GM18517 (cell line): ENCODE results near the gene SDHA.
"Not testable (repeated sequence)": the region's sequence is repeated elsewhere in the genome, so short reads cannot be mapped to it uniquely, and the experiment has no call there.

Experiments used
- ATAC-seq: cut with Tn5 transposase; IDR thresholded peaks from one replicate; pipeline ENCODE4 v1.9.1; 2021; ENCODE audit warnings: mild to moderate bottlenecking, moderate library complexity; ENCODE audit not compliant: unreplicated experiment

The SDHA gene

DNA sequence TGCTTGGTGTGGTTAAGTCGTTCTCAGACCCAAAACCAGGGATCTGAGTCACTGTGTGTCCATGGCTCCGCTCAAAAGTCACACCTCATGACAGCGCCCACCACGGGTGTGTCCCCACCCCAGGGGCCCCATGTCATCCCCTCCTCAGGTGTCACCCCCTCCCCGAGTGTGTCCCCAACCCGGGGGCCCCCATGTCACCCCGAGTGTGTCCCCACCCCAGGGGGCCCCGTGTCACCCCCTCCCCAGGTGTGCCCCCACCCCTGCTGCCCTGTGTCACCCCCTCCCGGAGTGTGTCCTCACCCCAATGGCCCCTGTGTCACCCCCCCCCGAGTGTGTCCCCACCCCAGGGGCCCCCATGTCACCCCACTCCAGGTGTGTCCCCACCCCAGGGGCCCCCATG is 21.8 kb upstream of the SDHA start:
- no peak for ATAC-seq

DNA sequence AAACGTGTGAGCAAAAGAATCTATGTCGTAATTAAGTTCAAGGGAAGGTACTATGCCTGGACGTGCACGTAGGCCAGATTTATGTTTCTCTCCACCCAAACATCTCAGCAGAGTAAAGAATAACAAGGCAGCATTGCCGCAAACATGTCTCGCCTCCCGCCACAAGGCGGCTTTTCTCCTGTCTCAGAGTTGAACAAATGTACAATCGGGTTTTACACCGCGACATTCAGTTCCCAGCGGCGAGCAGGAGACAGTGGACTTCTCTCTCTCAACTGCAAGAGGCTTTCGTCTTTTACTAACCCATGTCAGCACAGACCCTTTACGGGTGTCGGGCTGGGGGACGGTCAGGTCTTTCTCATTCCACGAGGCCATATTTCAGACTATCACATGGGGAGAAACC is 21.1 kb upstream of the SDHA start:
- not testable (repeated sequence) for ATAC-seq

DNA sequence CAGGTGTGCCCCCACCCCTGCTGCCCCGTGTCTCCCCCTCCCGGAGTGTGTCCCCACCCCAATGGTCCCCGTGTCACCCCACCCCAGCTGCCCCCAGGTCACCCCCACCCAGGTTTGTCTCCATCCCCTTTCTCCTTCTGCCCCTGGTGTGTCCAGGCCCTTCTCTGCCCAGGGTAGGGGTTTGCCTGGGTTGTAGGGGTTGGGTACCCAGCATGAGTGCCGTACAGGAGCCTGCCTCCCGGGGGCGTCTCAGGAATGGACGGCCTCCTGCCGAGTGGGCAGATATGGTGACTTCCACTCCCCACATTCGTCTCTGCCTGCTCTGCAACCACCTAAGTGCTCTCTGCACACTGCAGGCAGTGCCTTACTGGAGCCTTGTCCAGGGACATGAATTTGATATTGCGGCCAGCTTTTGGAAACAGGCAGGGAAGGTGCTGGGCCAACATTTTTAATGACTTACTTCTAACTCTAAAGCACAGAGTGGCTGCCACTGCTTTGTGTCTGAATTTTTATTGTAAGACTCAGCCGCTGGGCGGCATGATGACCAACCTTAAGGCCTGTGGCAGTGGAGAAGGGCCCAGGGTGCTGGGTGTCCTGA is 20.1 kb upstream of the SDHA start:
- no peak for ATAC-seq

DNA sequence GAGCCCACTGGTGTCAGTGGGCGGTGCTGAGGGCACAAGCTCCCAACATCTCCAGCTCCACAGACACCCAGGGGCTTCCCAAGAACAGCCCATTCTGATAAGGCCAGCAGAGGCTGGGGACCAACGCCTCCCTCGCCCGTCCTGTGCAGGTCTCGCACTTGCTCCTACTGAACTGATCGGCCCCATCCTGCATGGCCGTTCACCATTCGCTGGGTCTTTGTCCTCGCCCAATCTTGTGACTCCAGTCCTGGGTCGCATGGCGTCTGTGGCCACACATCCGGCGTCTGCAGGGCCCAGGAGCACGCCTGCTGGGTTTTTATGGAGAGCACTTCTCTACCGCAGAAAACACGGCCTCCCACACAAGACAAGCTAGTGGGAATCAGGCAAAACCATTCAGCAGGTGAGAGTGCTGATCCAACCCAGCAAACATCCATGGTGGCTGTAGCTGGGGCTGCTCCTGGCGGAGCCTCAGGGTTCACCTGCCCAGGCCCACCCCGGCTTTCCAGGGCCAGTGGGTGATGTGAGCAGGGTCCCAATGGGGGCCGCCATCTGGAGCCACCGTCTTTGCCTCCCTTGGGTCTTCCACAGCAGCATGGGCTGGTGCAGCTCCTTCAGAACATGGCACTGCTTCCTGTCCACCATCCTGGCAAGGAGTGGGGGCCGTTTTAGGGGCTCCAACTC is 19.5 kb upstream of the SDHA start:
- ATAC-seq: no peak

DNA sequence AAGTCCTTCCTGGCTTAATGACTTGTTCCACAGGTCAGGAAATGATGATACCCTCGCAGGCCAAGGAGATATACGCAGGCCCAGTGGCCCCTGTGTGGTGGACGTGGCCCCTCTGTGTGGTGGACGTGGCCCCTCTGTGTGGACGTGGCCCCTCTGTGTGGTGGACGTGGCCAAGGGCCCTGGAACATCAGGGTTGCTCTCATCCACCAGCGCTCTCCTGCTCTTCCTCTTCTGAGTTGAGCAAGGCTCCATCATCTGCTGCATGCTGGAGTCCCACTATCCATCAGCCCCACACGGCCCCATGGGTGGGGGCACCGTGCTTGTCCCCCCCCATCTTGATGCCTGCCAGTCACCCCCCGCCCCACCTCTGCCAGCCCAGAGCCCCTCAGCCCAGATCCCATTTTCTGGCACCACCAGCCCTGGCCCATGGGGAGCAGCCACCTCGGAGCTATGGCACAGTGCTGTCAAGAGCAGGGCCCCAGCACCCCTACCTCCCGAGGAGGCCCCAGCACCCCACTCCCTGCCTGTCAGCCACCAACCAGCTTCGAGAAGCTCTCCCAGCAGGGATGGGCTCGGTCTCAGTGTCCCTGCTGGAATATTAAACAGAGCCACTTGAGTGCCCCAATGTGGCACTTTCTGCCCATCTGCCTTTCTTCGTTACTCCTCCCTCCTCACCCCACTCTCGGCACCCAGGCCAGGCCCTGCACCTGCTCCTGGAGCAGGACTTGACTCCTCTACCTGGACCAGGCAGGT is 18.7 kb upstream of the SDHA start:
- ATAC-seq: no peak

DNA sequence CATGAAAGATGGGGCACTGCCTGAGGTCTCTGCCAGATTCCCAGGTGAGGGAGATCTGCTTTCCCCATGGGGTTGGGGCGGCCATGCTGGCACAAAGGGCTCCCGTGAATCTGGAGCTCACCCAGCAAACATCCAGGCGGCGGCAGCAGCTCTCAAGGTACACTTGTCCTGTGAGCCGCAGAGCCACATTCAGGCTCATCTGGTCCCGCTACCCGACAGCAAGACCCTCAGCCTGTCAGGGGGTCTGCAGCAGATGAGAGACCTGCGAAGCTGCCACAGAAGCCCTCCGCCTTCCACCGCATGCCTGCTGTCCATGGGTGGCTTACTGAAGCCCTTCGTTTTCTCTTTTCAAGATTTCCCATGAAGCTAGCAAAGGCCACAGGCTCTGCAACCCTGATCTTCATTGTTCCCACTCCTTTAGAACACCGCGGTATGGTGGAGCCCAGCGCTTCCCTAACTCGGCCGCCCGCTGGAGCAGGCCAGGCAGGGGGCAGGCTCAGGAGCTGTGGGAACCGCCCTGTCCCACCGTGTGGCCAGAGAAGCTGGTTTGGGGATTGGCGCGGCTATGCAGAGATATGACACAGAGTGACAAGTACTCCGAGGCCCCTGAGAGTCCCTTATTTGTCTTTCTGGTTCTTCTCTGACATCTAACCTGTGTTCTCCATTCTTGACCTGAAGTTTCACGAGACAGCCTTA is 18.0 kb upstream of the SDHA start:
- ATAC-seq: no peak

DNA sequence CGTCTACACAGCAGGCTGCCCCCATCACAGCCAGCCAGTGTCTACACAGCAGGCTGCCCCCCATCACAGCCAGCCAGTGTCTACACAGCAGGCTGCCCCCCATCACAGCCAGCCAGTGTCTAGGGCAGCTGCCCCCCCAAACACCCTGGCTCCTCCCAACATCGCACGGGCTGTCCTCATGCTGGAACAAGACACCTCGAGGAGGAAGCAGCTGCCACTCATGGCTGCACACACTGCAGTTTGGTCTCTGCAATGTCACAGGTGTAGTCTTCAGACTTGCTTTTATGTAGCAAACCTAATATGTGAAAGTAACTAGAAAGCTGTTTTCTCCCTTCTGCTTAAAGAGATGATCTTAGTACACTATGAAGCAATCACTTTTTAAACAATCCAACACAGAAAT is 17.1 kb upstream of the SDHA start:
- no peak for ATAC-seq

DNA sequence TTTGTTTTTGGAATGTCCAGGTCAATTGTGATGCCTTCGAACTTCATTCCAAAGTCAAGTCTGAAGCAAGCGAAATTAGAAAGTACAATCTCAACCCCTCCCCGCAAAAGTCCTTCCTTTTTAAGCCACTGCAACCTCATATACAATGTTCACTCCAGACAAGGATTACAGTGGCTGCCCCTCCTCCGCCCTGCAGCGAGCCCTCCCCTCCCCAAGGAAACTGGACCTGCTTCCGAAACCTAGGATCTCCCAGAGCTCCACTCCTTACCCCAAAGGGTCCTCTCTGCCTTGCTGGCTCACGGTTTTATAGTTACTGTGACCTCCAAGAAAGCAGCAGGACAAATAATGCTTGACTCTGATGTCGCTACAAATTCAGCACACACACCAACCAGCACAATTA is 16.4 kb upstream of the SDHA start:
- no peak for ATAC-seq

DNA sequence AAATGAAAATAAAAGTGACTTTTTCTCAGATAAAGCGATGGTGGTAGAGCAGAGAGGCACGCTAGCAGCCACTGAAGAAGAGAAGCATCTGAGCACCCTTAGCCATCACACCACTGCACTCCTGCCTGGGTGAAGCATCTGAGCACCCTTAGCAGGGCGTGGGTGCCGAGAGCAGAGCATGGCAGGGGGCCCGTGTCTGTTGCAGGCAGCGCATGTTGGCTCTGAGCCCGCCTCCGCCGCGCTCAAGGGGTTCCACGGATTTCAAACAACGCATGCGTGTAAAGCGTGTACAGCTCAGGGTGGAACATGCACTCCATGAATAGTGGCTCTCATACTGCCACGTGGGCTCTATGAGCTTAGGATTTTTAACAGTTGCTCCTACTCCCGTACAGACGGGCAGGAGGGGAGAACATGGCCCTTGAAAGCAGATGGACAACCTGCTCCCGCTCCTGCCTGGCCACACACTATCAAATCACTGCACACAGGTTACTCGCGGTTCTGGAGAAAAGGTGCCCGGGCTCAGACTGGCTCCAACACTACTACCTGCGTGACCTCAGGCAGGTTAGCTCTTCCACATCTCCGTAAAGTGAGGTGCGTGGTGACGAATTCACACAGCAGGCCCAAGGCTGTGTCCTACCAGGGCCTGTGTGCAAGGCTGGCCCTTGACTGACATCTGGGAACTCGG is 14.7 kb upstream of the SDHA start:
- ATAC-seq: no peak

DNA sequence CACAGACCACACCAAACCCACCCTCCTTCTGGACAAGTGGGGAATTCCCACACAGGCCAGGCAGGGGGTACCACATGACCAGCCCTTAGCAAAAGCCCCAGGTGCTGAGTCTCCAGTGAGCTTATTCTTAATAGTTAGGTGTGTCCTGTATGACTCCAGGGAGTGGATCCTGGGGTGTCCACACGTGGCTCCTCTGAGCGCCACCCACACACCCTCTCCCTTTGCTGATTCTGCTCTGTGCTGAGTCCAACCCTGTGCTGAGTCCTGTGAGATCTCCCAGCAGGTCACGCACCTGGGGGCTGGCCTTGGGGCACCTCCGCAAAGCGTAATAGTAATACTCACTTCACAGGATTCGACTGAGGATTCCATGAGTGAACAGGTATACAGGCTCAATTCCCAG is 14.1 kb upstream of the SDHA start:
- no peak for ATAC-seq

DNA sequence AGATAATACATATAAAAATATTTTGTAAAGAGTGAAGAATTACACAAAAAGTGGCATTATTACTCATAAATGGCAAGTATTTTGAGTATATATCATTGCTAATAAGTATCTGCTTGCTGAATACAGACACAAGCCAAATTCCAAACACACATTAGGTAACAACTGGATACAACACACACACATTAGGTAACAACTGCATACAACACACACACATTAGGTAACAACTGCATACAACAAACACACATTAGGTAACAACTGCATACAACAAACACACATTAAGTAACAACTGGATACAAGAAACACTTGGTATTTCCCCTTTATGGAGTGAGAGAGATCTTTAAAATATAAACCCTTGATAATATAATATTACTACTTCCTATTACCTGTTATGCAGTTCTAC is 13.7 kb upstream of the SDHA start:
- ATAC-seq: no peak

DNA sequence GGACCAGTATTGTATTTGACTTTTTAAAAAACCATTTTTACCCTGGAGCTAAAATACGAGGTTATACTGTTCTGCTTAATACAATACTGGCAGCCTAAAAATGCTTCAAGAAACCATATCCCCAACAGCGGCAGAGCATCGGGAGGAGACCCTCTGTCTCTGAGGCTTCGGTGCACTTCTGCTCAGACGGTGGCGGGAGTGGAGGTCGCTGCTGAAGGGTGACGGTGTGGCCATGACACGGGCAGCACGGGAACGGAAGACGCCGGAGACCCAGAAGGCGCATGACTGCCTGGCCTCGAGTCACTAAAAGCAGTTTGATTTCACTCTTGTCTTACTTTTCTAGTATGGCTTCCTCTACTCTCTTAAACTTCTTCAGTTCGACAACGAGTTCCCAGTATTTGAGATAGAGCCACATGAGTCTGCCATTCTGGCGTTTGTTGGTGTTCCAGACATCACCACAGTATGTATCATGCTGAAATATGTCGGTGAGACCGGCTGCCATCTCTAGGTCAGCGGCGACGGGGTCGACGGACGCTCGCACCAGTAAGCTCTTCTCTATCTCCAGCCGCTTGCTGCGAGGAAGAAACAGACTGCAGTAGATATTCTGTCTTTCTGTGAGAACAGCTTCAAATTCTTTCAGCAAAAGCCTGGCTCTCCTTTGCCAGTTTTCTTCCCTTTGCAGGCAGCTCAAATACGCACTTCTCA is 13.0 kb upstream of the SDHA start:
- no peak for ATAC-seq

DNA sequence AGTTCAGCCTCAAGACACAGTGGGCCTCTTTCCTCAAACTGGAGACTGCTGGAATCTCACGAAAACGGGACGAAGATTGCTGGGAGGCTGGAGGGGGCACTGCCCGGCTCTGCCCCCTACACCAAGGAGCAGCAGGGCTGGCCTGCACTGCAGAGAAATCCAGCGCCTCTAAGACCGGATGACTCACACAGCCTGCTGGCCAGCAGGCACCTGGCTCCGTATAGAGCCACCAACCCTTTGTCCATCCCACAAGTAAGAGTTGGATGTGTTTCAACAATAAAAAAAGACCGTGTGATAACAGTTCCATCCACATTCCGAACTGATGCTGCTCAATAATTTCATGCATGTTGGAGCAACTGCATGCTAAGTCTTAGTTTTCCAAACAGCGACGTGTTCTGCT is 11.7 kb upstream of the SDHA start:
- no peak for ATAC-seq

DNA sequence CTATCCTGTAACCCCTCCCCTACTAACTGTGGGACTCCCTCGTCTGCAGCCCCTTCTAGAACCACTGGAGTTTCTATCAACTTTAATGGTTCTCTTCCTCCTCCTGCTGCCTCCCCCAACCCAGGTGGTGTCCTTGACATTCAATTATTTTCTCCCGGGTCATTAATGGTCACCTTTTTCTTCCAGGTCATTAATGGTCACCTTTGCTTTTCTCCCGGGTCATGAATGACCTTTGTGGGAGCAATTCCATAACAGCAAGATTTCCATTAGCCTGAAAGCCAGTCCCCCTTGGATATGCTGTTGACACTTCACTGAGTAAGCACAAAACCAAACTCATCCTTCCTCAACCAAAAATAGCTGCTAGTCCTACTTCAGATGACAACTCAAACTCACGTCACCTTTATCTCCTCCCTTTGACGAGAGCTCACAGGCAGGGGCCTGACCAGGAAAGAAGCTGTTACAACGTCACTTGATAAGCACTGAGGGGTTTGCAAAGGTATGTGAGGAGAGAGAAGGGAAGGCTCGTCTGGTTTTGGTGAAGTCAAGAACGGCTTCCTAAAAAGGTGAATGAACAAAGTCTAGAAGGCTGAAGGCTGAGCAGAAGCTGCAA is 11.1 kb upstream of the SDHA start:
- ATAC-seq: no peak

DNA sequence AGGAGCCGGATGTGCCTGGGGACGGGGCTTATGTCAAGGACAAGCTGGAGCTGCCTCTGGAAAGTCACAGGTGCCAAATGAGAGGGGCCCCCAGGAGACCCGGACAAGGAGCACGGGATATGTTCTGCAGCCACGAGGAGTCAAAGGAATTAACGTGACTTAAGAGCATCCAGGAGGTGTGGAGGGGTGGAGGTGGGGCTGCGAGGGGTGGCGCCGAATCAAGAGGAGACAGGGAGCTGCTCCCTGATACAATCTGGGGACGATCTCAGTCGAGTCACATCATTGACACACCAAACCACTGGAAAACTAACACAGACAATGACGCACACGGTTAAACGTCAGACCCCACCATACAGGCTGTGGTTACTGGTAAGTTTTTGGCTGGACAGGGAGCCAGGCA is 10.5 kb upstream of the SDHA start:
- no peak for ATAC-seq

DNA sequence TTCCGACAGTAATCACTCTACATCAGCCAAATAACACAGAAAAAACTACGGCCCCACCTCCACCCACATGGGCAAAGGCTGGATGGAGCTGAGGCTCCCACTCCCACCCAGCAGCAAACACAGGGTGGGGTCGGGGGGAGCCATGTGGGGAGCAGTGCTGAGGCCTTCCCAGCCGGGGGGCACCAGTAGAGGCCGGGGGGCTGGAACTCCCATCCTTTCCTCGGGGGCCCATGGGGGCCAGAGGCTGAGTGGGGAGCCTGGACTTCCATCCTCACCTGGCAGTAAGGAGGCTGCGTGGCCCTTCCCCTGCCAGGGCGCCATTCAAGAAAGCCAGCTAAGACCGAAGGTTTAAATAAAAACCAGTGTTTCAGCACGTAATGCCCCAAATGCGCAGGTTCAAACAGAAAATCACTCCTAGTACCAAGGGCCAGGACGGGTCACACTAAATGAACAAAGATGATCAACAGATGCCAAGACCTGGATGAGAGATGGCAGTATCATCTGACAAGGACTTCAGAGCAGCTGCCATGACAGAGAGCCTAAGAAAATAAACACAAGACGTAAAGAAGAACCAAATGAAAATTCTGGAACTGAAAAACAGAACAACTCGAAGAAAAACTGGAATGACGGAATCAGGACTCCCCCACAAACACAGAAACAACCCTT is 9.5 kb upstream of the SDHA start:
- no peak for ATAC-seq

DNA sequence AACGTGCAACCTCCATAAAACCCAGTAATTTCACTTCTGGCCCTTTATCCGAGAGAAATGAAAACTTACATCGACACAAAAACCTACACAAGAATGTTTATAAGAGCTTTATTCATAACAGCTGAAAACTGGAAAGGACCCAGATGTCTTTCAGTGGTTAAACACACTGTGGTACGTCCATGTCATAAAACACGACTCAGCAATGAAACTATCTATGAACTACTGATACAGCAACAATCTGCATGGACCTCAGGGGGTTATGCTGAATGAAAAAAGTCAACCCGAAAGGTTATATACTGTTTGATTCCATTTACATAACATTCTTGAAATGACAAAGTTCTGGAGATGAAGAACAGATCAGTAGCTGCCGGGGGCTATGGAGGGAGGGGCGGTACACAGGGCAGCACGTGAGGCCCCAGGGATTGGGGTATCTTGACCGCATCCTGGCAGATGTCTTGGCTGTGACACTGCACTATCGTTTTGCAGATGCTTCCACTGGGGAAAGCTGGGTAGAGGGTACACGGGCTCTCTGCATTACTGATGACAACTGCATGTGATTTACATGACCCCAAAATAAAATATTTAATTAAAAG is 4.2 kb upstream of the SDHA start:
- ATAC-seq: no peak

DNA sequence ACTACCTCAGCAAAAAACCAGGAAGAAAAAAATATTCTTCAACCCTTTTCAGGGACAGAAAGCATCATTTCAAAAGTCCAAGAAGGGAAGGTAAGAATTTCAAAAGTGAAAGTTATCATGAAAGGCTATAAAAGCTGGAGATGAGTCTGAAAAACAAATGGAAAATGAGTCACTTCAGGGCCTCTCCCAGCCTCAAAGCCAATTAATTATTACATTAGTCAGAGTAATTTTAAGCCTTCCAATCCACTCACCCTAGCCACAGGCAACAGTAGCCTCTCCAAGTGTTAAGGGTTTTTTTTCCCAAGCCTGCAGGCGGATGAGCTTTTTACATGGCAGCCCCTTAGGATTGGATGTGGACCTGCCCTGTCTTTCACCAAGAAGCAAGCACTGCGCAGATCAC is 2.9 kb upstream of the SDHA start:
- ATAC-seq: not testable (repeated sequence)

DNA sequence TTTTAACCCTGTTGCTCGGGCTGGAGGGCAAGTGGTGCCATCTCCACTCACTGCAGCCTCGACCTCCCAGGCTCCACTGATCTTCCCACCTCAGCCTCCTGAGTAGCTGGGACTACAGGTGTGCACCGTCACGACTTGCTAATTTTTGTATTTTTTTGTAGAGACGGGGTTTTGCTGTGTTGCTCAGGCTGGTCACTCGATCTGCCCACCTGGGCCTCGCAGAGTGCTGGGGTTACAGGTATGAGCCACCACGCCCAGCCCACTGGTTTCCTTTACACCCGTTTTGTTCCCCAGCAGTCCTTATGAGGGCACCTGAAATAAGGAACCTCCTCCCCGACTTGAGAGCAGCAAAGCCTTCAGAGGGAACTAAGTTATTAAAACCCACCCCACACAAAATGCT is 2.0 kb upstream of the SDHA start:
- not testable (repeated sequence) for ATAC-seq
